ENCODE measurements around the gene RAPGEF1. TPM values are rescaled to one million over a fixed set of nuclear protein-coding genes. Genes with fewer than 3 reads are reported as not detected.

Gene RAPGEF1
- total and polyA plus RNA-seq, 2 of the 13 experiments (the other 11 are each of a cell fraction or from before 2014, with no cell fraction given), result 21.2 to 38.9 TPM

DNA sequence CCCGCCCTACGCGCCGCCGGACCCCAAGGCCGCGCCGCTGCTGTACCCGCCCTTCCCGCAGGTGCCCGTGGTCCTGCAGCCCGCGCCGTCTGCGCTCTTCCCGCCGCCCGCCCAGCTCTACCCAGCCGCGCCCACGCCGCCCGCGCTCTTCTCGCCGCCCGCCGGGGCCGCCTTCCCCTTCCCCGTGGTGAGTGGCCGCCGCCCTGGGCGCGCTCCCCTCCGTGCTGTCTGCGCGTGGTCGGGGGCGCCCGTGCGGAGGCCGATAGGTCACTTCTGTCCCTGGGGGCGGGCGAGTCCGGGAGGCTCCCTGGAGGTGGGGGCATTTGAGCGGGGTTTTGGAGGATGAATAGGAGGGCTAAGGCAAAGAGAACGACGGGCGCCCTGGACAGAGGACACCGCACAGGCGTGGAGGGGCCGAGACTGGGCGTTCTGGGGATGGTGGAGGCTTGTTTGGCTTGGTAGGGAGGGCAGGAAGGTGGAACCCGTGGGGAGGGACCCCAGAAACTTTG, 185.0 kb downstream of the RAPGEF1 start (continued):
- TF ChIP-seq ZBTB10 (CRISPR knock-in tag; IDR thresholded peaks at IDR 0.05; ENCODE audit: borderline replicate concordance) (no peak), ZNF670 (CRISPR knock-in tag; IDR thresholded peaks at IDR 0.05; ENCODE audit: borderline replicate concordance) (no peak), ZNF430 (CRISPR knock-in tag; IDR thresholded peaks at IDR 0.05) (no peak)

GRCh38 chr9:131554087-131554842, 185.6 kb downstream of the RAPGEF1 start:
- Histone ChIP-seq H3K9ac (ENCODE audit: insufficient read depth, low read depth, low read length) (no peak overlapping the region), H3K36me3 (replicated peaks in 1 of 2; ENCODE audit: control insufficient read depth in 1 of 2, insufficient read depth in 2 of 2, low read length in 2 of 2) (no peaks in the 10 kb centered on the region), H3K27me3 (ENCODE audit: control insufficient read depth in 1 of 2, insufficient read depth in 2 of 2, low read length in 2 of 2) (peaks cover 0 to 48% of the 10 kb centered on the region in 2 experiments; a peak in 3 of 5 replicates), H3K27ac (ENCODE audit: extremely low read length, insufficient read depth, low read length) (no peak overlapping the region), H3K4me3 (replicated peaks in 1 of 3; ENCODE audit: insufficient read depth in 1 of 3, low read depth in 2 of 3, low read length in 3 of 3) (no peak overlapping the region), H3K4me2 (ENCODE audit: low read depth, low read length) (no peak overlapping the region), H4K20me1 (ENCODE audit: insufficient read depth, low read length) (no peaks in the 10 kb centered on the region), H3K79me2 (ENCODE audit: insufficient read depth, low read length) (no peaks in the 10 kb centered on the region), H3K9me3 (ENCODE audit: low read length) (no peaks in the 10 kb centered on the region), H3K4me1 (ENCODE audit: insufficient read depth, low read length) (peaks cover 12% of the 10 kb centered on the region), H2AFZ (ENCODE audit: low read length) (no peak overlapping the region)
- ATAC-seq (no peak), DNase-seq (ENCODE audit: low spot score) (no peak), FAIRE-seq (no peak)
- POLR2A ChIA-PET, result no interaction called here
- BruUV-seq (replicated peaks), result no TSS peak
- WGBS (ENCODE audit: low lambda C conversion rate), result 93% methylated on average over 35 of the region's 60 CpGs
- TF ChIP-seq IKZF4 (CRISPR knock-in tag; IDR thresholded peaks at IDR 0.05; ENCODE audit: borderline replicate concordance, low read depth, not compliant biosample characterization) (no peak), ATF3 (CRISPR knock-in tag; IDR thresholded peaks at IDR 0.05) (no peak)
- intact Hi-C loops (cut with micrococcal nuclease; ENCODE audit: unreplicated experiment), result no loop called here
- in situ Hi-C loops (cut with HindIII; ENCODE audit: extremely low pct_ligation_motif_present, low pct_unique_long_range_greater_than_20kb), result no loop called here
- CTCF ChIA-PET (ENCODE audit: low intra/inter-chr PET ratio, low total read pairs), result no interaction called here
